AG10803 (cell line): Measurements from ENCODE around the gene RGR.
A peak's percentile ranks its signal among the peaks of the same experiment; 100 is the strongest.

ENCODE experiments used
- DNase-seq: peaks from one replicate; pipeline ENCODE4 v3.0.0; 2010; ENCODE audit warnings: low read depth
- H3K4me3 ChIP-seq: 2 replicates; pipeline ENCODE4 v1.5.1; 2011; ENCODE audit warnings: mild to moderate bottlenecking, low read length, control low read depth
- TF ChIP-seq, protein P1 (sequence below): conservative IDR thresholded peaks from 2 replicates; pipeline ENCODE4 v1.5.1; 2011; ENCODE audit warnings: mild to moderate bottlenecking, low read length, control low read depth, inconsistent platforms

The RGR gene

DNA sequence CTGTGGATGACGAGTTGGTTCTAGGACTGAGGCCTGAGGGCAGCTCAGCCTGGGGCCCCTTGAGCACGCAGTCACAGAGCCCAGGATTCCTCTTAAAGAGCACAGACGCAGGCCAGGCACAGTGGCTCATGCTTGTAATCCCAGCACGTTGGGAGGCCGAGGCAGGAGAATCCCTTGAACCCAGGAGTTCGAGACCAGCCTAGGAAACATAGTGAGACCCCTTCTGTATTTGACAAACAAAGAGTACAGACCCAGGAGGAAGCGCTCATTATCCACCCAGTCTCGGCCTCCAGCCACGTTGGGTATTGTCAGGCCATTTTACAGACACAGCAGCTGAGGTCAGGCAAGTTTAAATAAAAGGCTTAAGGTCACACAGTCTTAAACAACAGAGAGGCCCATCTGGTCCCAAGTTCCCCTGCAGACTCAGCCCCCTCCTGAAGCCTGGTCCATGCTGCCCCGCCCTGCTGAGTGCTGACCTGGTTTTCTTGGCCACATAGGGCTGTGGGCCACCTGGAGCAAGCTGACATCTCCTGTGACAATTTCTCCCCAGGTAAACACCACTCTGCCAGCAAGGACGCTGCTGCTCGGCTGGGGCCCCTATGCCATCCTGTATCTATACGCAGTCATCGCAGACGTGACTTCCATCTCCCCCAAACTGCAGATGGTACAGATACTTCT lies 12.6 kb downstream of the RGR start:
- TF ChIP-seq, protein P1, sequence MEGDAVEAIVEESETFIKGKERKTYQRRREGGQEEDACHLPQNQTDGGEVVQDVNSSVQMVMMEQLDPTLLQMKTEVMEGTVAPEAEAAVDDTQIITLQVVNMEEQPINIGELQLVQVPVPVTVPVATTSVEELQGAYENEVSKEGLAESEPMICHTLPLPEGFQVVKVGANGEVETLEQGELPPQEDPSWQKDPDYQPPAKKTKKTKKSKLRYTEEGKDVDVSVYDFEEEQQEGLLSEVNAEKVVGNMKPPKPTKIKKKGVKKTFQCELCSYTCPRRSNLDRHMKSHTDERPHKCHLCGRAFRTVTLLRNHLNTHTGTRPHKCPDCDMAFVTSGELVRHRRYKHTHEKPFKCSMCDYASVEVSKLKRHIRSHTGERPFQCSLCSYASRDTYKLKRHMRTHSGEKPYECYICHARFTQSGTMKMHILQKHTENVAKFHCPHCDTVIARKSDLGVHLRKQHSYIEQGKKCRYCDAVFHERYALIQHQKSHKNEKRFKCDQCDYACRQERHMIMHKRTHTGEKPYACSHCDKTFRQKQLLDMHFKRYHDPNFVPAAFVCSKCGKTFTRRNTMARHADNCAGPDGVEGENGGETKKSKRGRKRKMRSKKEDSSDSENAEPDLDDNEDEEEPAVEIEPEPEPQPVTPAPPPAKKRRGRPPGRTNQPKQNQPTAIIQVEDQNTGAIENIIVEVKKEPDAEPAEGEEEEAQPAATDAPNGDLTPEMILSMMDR, result no peak
- no peak overlapping the region for H3K4me3 ChIP-seq
- DNase-seq, result no peak

DNA sequence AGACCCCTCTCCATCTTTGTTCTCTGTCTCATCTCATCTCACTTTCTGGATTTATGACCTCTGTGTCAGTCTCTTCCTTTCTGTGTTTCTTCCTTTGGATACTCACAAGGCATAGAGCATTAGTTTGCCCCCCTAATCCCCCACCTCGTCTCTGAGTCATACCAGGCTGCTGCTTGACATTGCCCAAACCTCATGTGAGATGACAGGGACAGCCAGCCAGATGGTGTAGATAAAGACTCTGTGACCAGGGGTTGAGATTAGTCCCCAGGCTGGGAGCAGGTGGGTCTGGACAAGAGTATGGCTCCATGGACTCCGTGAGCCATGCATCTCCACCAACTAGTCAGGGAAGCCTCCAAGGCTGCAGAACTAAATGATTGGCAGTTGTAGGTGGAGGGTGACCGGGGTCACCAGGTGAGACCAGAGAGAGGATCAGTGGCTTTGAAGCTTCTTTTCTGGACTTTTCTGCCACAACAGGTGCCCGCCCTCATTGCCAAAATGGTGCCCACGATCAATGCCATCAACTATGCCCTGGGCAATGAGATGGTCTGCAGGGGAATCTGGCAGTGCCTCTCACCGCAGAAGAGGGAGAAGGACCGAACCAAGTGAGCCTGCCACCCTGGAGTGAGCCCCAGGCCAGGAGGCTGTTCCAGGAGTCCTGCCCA lies 13.3 kb downstream of the RGR start:
- TF ChIP-seq, protein P1, result no peak
- H3K4me3 ChIP-seq, result no peak overlapping the region
- no peak for DNase-seq

DNA sequence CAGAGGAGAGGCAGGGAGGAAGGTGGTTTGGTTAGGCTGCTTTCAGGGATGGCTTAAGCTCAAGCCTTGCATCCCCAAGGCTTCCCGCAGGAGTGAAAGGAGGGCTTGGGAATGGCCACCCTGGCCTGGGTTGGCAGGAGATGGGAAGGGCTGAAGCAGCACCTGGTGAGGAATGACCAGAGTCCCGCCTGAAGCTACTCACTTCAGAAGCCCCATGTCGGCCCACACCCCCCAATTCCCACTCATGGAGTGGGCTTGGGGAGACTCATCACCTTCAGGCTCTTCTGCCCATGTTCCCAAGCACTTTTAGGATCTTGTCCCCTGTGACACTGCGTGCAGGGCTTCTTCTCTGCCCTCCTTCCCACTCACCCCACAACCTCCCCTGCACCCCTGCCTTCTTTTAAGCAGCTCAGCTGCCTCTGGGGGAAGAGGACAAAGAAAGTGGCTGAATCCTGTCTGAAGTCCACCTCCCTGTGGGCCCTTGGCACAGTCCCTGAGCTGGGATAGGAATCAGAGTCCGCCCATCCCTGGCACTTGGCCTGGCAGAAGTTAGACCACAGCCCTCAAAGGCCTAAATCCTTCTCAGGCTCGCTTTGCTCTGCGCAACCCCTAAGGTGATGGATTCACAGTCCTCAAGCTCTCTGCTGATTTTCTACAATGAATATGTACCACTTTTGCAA lies 16.5 kb downstream of the RGR start:
- DNase-seq, result no peak
- TF ChIP-seq, protein P1, result no peak
- no peak overlapping the region for H3K4me3 ChIP-seq

DNA sequence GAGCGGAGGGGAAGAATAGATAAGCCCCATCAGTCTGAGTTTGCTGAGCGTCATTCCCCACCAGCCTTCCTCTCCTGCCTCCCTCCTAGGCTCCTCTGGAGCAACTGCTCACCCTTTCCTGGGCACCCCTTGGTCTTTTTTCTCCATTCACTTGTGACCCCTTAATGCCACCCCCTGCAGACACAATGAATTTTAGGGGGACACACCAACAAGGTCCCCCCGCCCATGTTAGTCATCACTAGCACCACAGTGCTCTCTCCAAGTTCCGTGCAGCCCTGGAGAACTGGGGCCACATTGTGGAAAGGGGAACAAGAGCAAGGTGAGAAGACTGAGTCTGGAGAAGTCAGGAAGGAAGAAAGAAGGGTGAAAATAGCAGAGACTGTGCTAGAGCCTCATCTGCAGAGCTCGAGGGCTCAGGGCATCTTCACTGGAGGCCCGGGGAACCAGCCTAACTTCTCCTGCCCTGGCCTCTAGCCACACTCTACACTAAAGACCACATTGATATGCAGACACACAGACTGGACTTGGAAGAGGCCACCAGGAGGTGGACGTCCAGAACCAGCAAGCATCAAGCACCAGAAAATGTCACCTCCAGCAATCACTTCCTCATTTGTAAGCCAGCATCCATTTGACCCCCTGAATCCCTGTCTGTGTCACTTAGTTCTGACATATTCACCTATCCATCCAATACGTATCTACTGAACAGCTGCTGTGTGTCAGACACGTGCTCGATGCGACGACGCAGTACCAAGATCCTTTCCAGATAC lies 17.5 kb downstream of the RGR start:
- TF ChIP-seq, protein P1, result no peak
- DNase-seq, result no peak
- H3K4me3 ChIP-seq, result no peak overlapping the region

DNA sequence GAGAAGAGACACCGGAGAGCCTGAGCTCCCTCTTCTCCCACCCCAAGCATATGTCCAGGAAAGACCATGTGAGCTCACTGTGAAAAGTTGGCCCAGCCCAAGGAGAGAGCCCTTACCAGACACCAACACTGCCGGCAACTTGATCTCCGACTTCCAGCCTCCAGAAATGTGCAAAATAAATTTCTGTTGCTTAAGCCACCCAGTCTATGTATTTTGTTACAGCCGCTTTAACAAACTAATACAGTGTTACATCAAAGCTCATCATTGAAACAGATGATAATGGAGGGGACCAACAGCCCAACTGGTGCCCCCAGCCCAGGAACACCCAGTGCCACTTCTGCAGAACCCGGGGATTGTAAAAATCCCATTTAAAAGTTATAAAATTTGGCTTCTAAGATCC lies 18.9 kb downstream of the RGR start:
- H3K4me3 ChIP-seq, result no peak overlapping the region
- TF ChIP-seq, protein P1, result no peak
- no peak for DNase-seq

DNA sequence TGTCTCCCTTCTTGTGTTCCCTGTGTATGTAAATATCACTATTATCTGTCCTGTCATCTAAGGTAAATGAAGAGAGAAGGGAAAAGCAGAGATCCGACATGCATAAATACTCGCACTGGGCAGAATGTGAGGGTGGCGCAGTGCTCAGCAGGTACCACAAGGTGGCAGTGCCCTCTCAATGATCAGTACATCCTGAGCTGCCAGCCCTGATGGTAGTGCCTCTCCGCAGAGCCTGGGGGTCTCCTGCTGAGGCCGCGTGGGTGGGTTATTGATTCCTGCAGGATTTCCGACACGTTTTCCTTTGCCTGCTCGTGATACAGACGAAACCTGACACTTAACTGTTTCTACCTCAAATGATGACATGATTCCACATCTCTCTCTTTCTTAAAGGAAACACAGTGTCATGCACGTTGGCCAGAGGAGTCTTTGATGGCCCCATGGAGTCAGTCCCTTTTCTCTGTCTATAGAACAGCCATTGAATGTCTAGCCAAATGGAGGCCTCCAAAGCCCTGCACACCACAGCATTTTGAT lies 19.8 kb downstream of the RGR start:
- H3K4me3 ChIP-seq, result no peak overlapping the region
- TF ChIP-seq, protein P1, result peak; percentile 95
- peak; percentile 50 for DNase-seq
